ENCODE data around the gene KIAA1755.
A peak's percentile ranks its signal among the peaks of the same experiment; 100 is the strongest.

Gene KIAA1755

GRCh38 chr20:38306379-38306778, 45.8 kb upstream of the KIAA1755 start:
- H3K36me3 ChIP-seq (ENCODE audit: control insufficient read depth in 1 of 2, insufficient read depth in 2 of 2, low read length in 2 of 2), result no peaks in the 10 kb centered on the region
- H3K79me2 ChIP-seq (ENCODE audit: control insufficient read depth, insufficient read depth, low read length, poor library complexity), result no peaks in the 10 kb centered on the region
- H4K12ac ChIP-seq (ENCODE audit: low read depth, low read length), result no peak overlapping the region
- H2AK5ac ChIP-seq (ENCODE audit: low read length), result no peak overlapping the region
- H4K91ac ChIP-seq (ENCODE audit: low read depth, low read length), result no peak overlapping the region
- no peaks in the 10 kb centered on the region for H3K9me3 ChIP-seq (ENCODE audit: insufficient read depth, low read depth, low read length)
- DNase-seq, result no peak
- H3K27me3 ChIP-seq (ENCODE audit: insufficient read depth, low read length), result no peaks in the 10 kb centered on the region
- no peaks in the 10 kb centered on the region for H3K79me1 ChIP-seq (ENCODE audit: low read length)
- H3K4me1 ChIP-seq (ENCODE audit: control insufficient read depth in 1 of 2, insufficient read depth in 2 of 2, low read length in 2 of 2), result no peaks in the 10 kb centered on the region
- H2BK120ac ChIP-seq (ENCODE audit: insufficient read depth, low read length, poor library complexity), result no peak overlapping the region
- H3K23ac ChIP-seq (ENCODE audit: low read length), result no peak overlapping the region
- no peak overlapping the region for H3K18ac ChIP-seq (ENCODE audit: low read length)
- no peak overlapping the region for H3K4ac ChIP-seq (ENCODE audit: low read depth, low read length)
- no peak overlapping the region for H3K4me2 ChIP-seq (ENCODE audit: low read length)
- H2AFZ ChIP-seq (ENCODE audit: insufficient read depth, low read length, poor library complexity), result no peak overlapping the region
- no peak overlapping the region for H2BK5ac ChIP-seq (ENCODE audit: low read depth, low read length, poor library complexity)
- H3K27ac ChIP-seq (ENCODE audit: low read depth, low read length), result no peak overlapping the region
- no peak overlapping the region for H3K14ac ChIP-seq (ENCODE audit: low read length)
- no peak overlapping the region for H3K4me3 ChIP-seq (ENCODE audit: low read depth, low read length)
- no CpG with 5 or more reads among the region's 6 CpGs for WGBS (ENCODE audit: extremely low coverage, insufficient coverage, insufficient read length)
- no peak overlapping the region for H2BK12ac ChIP-seq (ENCODE audit: low read length)
- no peak overlapping the region for H4K8ac ChIP-seq (ENCODE audit: low read depth, low read length)
- no peak overlapping the region for H3K9ac ChIP-seq (ENCODE audit: low read length)

GRCh38 chr20:38305541-38305940, 45.0 kb upstream of the KIAA1755 start:
- DNase-seq, result no peak
- no peak overlapping the region for H4K8ac ChIP-seq (ENCODE audit: low read depth, low read length)
- no CpG with 5 or more reads among the region's 4 CpGs for WGBS (ENCODE audit: extremely low coverage, insufficient coverage, insufficient read length)
- H3K4ac ChIP-seq (ENCODE audit: low read depth, low read length), result no peak overlapping the region
- H2BK120ac ChIP-seq (ENCODE audit: insufficient read depth, low read length, poor library complexity), result no peak overlapping the region
- H3K4me3 ChIP-seq (ENCODE audit: low read depth, low read length), result no peak overlapping the region
- H3K79me2 ChIP-seq (ENCODE audit: control insufficient read depth, insufficient read depth, low read length, poor library complexity), result no peaks in the 10 kb centered on the region
- H2BK12ac ChIP-seq (ENCODE audit: low read length), result no peak overlapping the region
- H3K79me1 ChIP-seq (ENCODE audit: low read length), result no peaks in the 10 kb centered on the region
- H3K27ac ChIP-seq (ENCODE audit: low read depth, low read length), result no peak overlapping the region
- H3K14ac ChIP-seq (ENCODE audit: low read length), result no peak overlapping the region
- no peak overlapping the region for H2BK5ac ChIP-seq (ENCODE audit: low read depth, low read length, poor library complexity)
- no peak overlapping the region for H2AFZ ChIP-seq (ENCODE audit: insufficient read depth, low read length, poor library complexity)
- no peak overlapping the region for H3K23ac ChIP-seq (ENCODE audit: low read length)
- no peaks in the 10 kb centered on the region for H3K27me3 ChIP-seq (ENCODE audit: insufficient read depth, low read length)
- no peak overlapping the region for H3K4me2 ChIP-seq (ENCODE audit: low read length)
- no peaks in the 10 kb centered on the region for H3K9me3 ChIP-seq (ENCODE audit: insufficient read depth, low read depth, low read length)
- H2AK5ac ChIP-seq (ENCODE audit: low read length), result no peak overlapping the region
- H4K91ac ChIP-seq (ENCODE audit: low read depth, low read length), result no peak overlapping the region
- no peak overlapping the region for H3K9ac ChIP-seq (ENCODE audit: low read length)
- no peak overlapping the region for H3K18ac ChIP-seq (ENCODE audit: low read length)
- no peak overlapping the region for H4K12ac ChIP-seq (ENCODE audit: low read depth, low read length)
- no peaks in the 10 kb centered on the region for H3K4me1 ChIP-seq (ENCODE audit: control insufficient read depth in 1 of 2, insufficient read depth in 2 of 2, low read length in 2 of 2)
- H3K36me3 ChIP-seq (ENCODE audit: control insufficient read depth in 1 of 2, insufficient read depth in 2 of 2, low read length in 2 of 2), result no peaks in the 10 kb centered on the region

GRCh38 chr20:38304845-38305447, 44.4 kb upstream of the KIAA1755 start:
- H3K79me2 ChIP-seq (ENCODE audit: control insufficient read depth, insufficient read depth, low read length, poor library complexity), result no peaks in the 10 kb centered on the region
- WGBS (ENCODE audit: extremely low coverage, insufficient coverage, insufficient read length), result no CpG with 5 or more reads among the region's 8 CpGs

GRCh38 chr20:38303908-38304379, 43.4 kb upstream of the KIAA1755 start, which contains the start of gene BPI:
Gene BPI, plus strand, starts transcription at chr20:38304156. Its CDS starts 68 bp downstream, at chr20:38304224.
- H3K23ac ChIP-seq (ENCODE audit: low read length), result no peak within 1 kb of the TSS
- no peak within 1 kb of the TSS for H3K14ac ChIP-seq (ENCODE audit: low read length)
- no peak within 1 kb of the TSS for H2BK12ac ChIP-seq (ENCODE audit: low read length)
- no peak within 1 kb of the TSS for H3K4me3 ChIP-seq (ENCODE audit: low read depth, low read length)
- no peaks in the 10 kb centered on the region for H3K9me3 ChIP-seq (ENCODE audit: insufficient read depth, low read depth, low read length)
- no peak within 1 kb of the TSS for H4K8ac ChIP-seq (ENCODE audit: low read depth, low read length)
- peak in 1 of 2 donors; percentile 12 for DNase-seq
- H3K36me3 ChIP-seq (ENCODE audit: control insufficient read depth in 1 of 2, insufficient read depth in 2 of 2, low read length in 2 of 2), result no peaks in the 10 kb centered on the region
- no peak within 1 kb of the TSS for H3K4ac ChIP-seq (ENCODE audit: low read depth, low read length)
- peaks cover 9% of the 10 kb centered on the region in 2 experiments for H3K4me1 ChIP-seq (ENCODE audit: control insufficient read depth in 1 of 2, insufficient read depth in 2 of 2, low read length in 2 of 2)
- no peaks in the 10 kb centered on the region for H3K79me2 ChIP-seq (ENCODE audit: control insufficient read depth, insufficient read depth, low read length, poor library complexity)
- no peak within 1 kb of the TSS for H3K18ac ChIP-seq (ENCODE audit: low read length)
- H4K12ac ChIP-seq (ENCODE audit: low read depth, low read length), result no peak within 1 kb of the TSS
- no peak within 1 kb of the TSS for H4K91ac ChIP-seq (ENCODE audit: low read depth, low read length)
- no peak within 1 kb of the TSS for H2BK120ac ChIP-seq (ENCODE audit: insufficient read depth, low read length, poor library complexity)
- WGBS (ENCODE audit: extremely low coverage, insufficient coverage, insufficient read length), result no CpG with 5 or more reads among the region's 21 CpGs
- H3K4me2 ChIP-seq (ENCODE audit: low read length), result no peak within 1 kb of the TSS
- no peaks in the 10 kb centered on the region for H3K79me1 ChIP-seq (ENCODE audit: low read length)
- H3K27ac ChIP-seq (ENCODE audit: low read depth, low read length), result no peak within 1 kb of the TSS
- H3K9ac ChIP-seq (ENCODE audit: low read length), result no peak within 1 kb of the TSS
- no peak within 1 kb of the TSS for H2BK5ac ChIP-seq (ENCODE audit: low read depth, low read length, poor library complexity)
- no peaks in the 10 kb centered on the region for H3K27me3 ChIP-seq (ENCODE audit: insufficient read depth, low read length)
- no peak within 1 kb of the TSS for H2AK5ac ChIP-seq (ENCODE audit: low read length)
- H2AFZ ChIP-seq (ENCODE audit: insufficient read depth, low read length, poor library complexity), result no peak within 1 kb of the TSS

More at GRCh38 chr20:38304845-38305447, 44.4 kb upstream of the KIAA1755 start:
- no peak overlapping the region for H2BK120ac ChIP-seq (ENCODE audit: insufficient read depth, low read length, poor library complexity)
- H3K9ac ChIP-seq (ENCODE audit: low read length), result no peak overlapping the region
- H2AK5ac ChIP-seq (ENCODE audit: low read length), result no peak overlapping the region
- H2BK12ac ChIP-seq (ENCODE audit: low read length), result no peak overlapping the region
- H4K91ac ChIP-seq (ENCODE audit: low read depth, low read length), result no peak overlapping the region
- no peaks in the 10 kb centered on the region for H3K36me3 ChIP-seq (ENCODE audit: control insufficient read depth in 1 of 2, insufficient read depth in 2 of 2, low read length in 2 of 2)
- no peak overlapping the region for H3K4ac ChIP-seq (ENCODE audit: low read depth, low read length)
- DNase-seq, result peak; percentile 13 to 50
- no peak overlapping the region for H3K27ac ChIP-seq (ENCODE audit: low read depth, low read length)
- H3K9me3 ChIP-seq (ENCODE audit: insufficient read depth, low read depth, low read length), result no peaks in the 10 kb centered on the region
- H3K27me3 ChIP-seq (ENCODE audit: insufficient read depth, low read length), result no peaks in the 10 kb centered on the region
- no peak overlapping the region for H2AFZ ChIP-seq (ENCODE audit: insufficient read depth, low read length, poor library complexity)
- no peak overlapping the region for H3K23ac ChIP-seq (ENCODE audit: low read length)
- H3K4me3 ChIP-seq (ENCODE audit: low read depth, low read length), result no peak overlapping the region
- no peak overlapping the region for H3K18ac ChIP-seq (ENCODE audit: low read length)
- no peak overlapping the region for H2BK5ac ChIP-seq (ENCODE audit: low read depth, low read length, poor library complexity)
- no peaks in the 10 kb centered on the region for H3K79me1 ChIP-seq (ENCODE audit: low read length)
- H4K12ac ChIP-seq (ENCODE audit: low read depth, low read length), result no peak overlapping the region
- no peak overlapping the region for H3K14ac ChIP-seq (ENCODE audit: low read length)
- H3K4me2 ChIP-seq (ENCODE audit: low read length), result no peak overlapping the region
- peaks cover 5% of the 10 kb centered on the region in 2 experiments for H3K4me1 ChIP-seq (ENCODE audit: control insufficient read depth in 1 of 2, insufficient read depth in 2 of 2, low read length in 2 of 2)
- no peak overlapping the region for H4K8ac ChIP-seq (ENCODE audit: low read depth, low read length)
